Measurements from ENCODE around the gene ZNF649.

GRCh38 chr19:51927859-51928258, 23.0 kb upstream of the ZNF649 start:
- TF ChIP-seq CTCF (conservative IDR thresholded peaks at IDR 0.05; ENCODE audit: low read depth, low read length), result no peak
- TF ChIP-seq EZH2 (IDR thresholded peaks at IDR 0.05; ENCODE audit: low read length, unreplicated experiment), result no peak
- no peak for TF ChIP-seq EZH2phosphoT487 (IDR thresholded peaks at IDR 0.05; ENCODE audit: borderline replicate concordance, low read length)

Data from PC-3 (cell line).